ENCODE results near the gene CRIP2. TPM values are rescaled to one million over a fixed set of nuclear protein-coding genes. Genes with fewer than 3 reads are reported as not detected.

The CRIP2 gene
- total and polyA plus RNA-seq, 9 of the 15 experiments (the other 6 are each of a cell fraction or from before 2014, with no cell fraction given): 0.18 to 2.0 (median 0.69) TPM; not detected in 1

GRCh38 chr14:105480807-105481801, 6.5 kb downstream of the CRIP2 start (continued):
- TF ChIP-seq CREB1 (IDR thresholded peaks at IDR 0.05) (no peak), CREB1 (CRISPR knock-in tag; IDR thresholded peaks at IDR 0.05) (peak; percentile 38; the same call in 1 of the 2 replicates), SUPT5H (IDR thresholded peaks at IDR 0.05) (peak; percentile 68), RBM15 (IDR thresholded peaks at IDR 0.05; ENCODE audit: insufficient read depth, low read length) (no peak), STAT6 (CRISPR knock-in tag; IDR thresholded peaks at IDR 0.05) (0 out of 2 replicates have a peak, but pooled peaks have one; percentile 25), IFI16 (CRISPR knock-in tag; IDR thresholded peaks at IDR 0.05) (no peak), ARID1B (IDR thresholded peaks at IDR 0.05) (peak; percentile 43; the same call in 1 of the 2 replicates), BHLHE40 (IDR thresholded peaks at IDR 0.05; ENCODE audit: low read length) (peak; percentile 55; the same call in 1 of the 2 replicates), MAX (CRISPR knock-in tag; IDR thresholded peaks at IDR 0.05) (peak; percentile 47; the same call in 1 of the 2 replicates), TBP (optimal IDR thresholded peaks at IDR 0.05; ENCODE audit: low read depth, low read length) (peak; percentile 60), ZBTB43 (CRISPR knock-in tag; IDR thresholded peaks at IDR 0.05) (0 out of 2 replicates have a peak, but pooled peaks have one; percentile 82), NONO (IDR thresholded peaks at IDR 0.05; ENCODE audit: low read depth in 2 of 2, low read length in 1 of 2) (peak in 1 of 2 experiments; percentile 35; a peak in 1 of 4 replicates), ESRRA (IDR thresholded peaks at IDR 0.05; ENCODE audit: borderline replicate concordance, low read depth) (peak; percentile 23; the same call in 1 of the 2 replicates), EP400 (IDR thresholded peaks at IDR 0.05) (no peak), MYNN (IDR thresholded peaks at IDR 0.05) (peak; percentile 74), MYNN (CRISPR knock-in tag; IDR thresholded peaks at IDR 0.05) (no peak), ZFP30 (CRISPR knock-in tag; IDR thresholded peaks at IDR 0.05; ENCODE audit: borderline replicate concordance) (no peak), ZEB2 (IDR thresholded peaks at IDR 0.05) (0 out of 2 replicates have a peak, but pooled peaks have one; percentile 20)
